ENCODE measurements around the gene ACSF2. TPM values are rescaled to one million over a fixed set of nuclear protein-coding genes. Genes with fewer than 3 reads are reported as not detected.

The ACSF2 gene
- total RNA-seq, 4 donors from 2014 or later, result 31.3 to 63.1 (median 42.2) TPM

GRCh38 chr17:50447870-50448595 is 22.0 kb downstream of the ACSF2 start:
- TF ChIP-seq CTCF (IDR thresholded peaks at IDR 0.05; ENCODE audit: low read depth), result no peak

- TF ChIP-seq CTCF (IDR thresholded peaks at IDR 0.05; ENCODE audit: low read depth), result no peak
Measured at GRCh38 chr17:50448643-50449042, 22.6 kb downstream of the ACSF2 start.

- no peak for TF ChIP-seq CTCF (IDR thresholded peaks at IDR 0.05; ENCODE audit: low read depth)
Measured at GRCh38 chr17:50451943-50452629, 26.1 kb downstream of the ACSF2 start.

GRCh38 chr17:50452630-50453300 is 26.7 kb downstream of the ACSF2 start:
- no peak for TF ChIP-seq CTCF (IDR thresholded peaks at IDR 0.05; ENCODE audit: low read depth)

GRCh38 chr17:50453901-50454300 is 27.9 kb downstream of the ACSF2 start:
- TF ChIP-seq CTCF (IDR thresholded peaks at IDR 0.05; ENCODE audit: low read depth), result no peak

GRCh38 chr17:50457621-50458020 is 31.6 kb downstream of the ACSF2 start:
- no peak for TF ChIP-seq CTCF (IDR thresholded peaks at IDR 0.05; ENCODE audit: low read depth)

- no peak for TF ChIP-seq CTCF (IDR thresholded peaks at IDR 0.05; ENCODE audit: low read depth)
Measured at GRCh38 chr17:50458270-50458669, 32.3 kb downstream of the ACSF2 start.

Data from subcutaneous adipose tissue (tissue), 4 donors.